Amniotic stem cell (primary cell): ENCODE data around the gene SNX9.
"Not testable (repeated sequence)": the region's sequence is repeated elsewhere in the genome, so short reads cannot be mapped to it uniquely, and the experiment has no call there.

ENCODE experiments used
- DNase-seq: peaks from one replicate; lab custom pipeline; 2025; lab: John Stamatoyannopoulos, UW

The SNX9 gene

DNA sequence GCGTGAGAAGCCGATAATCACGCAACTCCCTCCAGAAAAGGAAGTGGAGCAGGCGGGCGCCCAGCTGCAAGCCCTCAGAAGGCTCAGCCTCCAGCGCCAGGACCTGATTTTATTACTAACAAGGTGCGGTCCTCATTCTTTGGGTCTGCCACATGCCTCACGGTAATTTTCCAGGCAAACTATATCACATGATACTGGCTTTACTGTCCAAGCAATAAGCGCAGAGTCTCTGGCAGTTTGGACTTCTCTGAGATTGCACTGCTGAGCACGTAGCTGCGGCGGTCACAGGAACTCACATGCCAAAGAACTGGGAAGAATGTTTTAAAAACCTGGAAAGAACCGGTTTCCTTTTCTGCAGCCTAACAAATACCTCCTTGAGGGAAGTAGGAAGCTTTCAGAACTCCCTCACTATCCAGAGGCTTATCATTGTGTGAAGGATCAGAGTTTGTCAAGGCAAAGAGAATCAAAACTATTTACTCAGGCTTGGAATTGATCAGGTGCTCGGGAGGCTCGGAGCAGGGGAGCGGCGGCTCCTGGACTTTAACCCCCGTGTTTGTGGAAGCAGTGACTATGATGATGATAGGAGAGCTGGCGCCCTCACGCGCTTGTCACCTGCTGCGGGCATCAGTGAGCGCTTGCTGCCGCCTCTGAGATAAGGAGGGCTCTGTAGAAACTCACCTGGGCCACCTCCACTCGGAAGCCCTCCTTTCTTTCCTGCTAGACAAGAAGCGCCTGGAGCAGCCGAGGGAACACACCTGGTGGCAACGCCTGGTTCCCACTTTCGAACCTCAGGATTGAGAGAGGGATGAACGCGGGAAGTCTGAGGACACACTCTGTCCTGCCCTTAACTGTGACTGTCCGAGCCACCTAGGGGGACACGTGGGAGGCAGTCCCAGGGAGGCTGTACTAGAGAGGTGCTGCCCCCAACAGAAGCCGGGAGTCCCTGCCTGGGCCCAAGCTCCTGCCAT, 131.4 kb downstream of the SNX9 start:
- no peak for DNase-seq

DNA sequence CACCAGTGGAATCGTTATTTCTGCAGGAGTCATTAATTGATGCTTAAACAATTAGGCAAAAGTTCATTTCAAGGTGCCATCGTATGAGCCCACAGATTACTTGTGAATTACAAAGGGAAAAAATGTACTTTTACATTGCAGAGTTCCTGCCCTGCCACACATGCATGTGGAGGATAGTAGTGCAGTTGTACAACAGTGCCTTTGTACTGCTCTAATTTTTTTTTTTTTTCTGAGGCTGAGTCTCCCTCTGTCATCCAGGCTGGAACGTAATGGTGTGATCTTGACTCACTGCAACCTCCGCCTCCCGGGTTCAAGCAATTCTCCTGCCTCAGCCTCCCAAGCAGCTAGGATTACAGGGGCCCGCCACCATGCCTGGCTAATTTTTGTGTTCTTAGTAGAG, 132.6 kb downstream of the SNX9 start:
- no peak for DNase-seq

GRCh38 chr6:157956171-157956730, 133.2 kb downstream of the SNX9 start:
- DNase-seq: no peak

DNA sequence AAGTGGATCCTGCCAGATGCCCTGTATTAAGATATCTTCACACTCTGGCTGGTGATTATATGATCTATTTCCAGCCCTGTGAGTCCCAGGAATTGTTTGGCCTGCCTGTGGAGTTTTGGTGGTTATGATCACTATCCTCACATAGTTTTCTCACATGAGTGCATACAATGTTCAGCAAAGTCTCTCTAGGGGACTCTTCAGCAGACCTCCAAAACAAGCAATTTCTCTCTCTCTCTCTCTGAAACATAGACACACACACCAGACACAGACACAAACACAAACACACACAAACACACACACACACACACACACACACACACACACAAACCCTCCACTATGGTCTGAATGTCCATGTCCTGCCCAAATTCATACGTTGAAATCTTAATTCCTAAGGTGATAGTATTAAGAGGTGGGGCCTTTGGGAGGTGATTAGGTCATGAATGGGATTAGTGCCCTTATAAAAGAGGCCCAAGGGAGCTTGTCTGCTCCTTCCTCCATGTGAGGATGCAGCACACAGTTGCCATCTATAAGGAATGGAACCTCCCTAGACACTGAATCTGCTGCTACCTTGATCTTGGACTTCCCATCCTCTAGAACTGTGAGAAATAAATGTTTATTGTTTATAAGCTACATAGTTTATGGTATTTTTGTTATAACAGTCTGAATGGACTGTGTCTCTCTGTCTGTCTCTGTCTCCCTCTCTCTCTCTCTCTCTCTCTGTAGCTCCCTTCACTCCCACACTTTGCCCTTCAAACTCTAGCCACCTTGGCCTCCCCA, 136.6 kb downstream of the SNX9 start:
- no peak for DNase-seq

DNA sequence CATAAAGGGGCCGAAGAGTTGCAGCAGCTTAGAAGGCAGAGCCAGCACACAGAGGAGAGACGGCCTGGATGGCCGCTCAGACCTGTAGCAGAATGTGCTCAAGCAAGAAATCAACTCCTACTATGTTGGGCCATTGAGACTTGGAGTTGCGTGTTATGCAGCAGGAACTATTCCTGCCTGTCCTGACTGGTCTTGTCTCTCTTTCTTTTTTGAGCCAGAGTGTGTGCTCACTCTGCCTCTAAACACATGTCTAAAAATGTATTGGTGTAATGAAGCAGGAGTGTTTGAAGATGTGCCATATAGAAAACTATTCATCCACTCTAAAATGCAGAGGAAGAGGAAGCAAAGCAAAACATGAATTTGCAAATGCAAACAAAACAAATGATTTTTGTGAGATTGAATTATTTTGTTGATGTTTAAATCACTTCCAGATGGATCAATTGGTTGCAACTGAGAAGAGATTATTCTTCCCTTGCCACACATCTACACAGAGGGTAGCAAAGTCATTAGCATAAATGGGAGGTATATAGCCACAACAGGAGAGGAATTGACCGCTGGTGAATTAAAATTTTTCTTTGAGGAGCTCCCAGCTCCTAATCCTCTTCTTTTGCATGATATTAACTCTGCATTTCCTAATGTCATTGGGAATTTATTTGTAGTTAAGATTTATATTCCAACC, 138.2 kb downstream of the SNX9 start:
- DNase-seq: no peak

DNA sequence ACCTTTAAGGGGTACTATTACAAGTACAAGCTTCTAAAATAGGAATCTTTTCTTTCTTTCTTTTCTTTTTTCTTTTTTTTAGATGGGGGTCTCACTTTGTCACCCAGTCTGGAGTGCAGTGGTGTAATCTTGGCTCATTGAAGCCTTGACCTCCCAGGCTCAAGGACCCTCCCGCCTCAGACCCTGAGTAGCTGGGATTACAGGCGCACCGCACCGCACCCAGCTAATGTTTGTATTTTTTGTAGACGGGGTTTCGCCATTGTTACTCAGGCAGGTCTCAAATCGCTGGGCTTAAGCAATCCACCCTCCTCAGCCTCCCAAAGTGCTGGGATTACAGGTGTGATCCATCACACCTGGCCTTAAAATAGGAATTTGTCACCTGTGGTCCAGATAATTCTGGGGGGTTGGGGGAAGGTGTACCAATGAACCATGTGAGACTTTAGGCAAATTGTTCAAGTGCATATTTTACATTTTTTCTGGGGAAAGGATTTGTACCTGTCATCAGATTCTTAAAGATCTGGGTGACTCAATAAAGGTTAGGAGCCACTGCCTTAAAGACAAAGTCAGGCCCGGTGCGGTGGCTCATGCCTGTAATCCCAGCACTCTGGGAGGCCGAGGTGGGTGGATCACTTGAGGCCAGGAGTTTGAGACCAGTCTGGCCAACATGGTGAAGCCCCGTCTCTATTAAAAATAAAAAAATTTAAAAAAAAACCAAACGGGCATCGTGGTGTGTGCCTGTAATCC, 139.0 kb downstream of the SNX9 start:
- DNase-seq: no peak

DNA sequence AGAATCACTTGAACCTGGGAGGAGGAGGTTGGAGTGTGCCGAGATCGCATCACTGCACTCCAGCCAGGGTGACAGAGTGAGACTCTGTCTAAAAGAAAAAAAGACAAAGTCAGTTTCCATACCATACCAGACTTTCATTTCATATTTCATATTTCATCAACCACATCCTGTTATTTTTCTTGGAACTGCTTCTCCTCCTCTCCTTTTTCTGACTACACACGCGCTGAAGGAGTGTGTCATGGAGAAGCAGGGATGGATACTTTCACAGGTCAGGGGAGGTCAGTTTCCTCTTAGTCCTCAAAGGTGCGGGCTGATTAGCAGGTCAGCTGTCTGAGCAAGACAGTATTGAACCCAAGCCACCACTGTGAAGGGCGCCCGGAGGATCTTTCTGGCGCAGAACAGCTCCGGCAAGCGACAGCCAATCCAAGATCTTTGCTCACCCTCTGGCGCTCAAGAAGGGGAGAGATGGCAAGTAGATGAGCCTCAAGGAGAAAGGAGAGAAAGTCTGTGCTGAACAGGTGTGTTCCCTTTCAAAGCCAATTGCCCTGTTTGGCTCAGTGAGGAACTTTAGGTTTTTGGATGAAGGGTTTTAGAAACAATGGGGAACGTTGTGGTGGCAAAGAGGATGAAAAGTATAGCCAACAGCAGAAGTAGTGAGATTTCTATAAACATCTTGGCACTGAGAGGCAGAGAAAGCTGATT, 139.7 kb downstream of the SNX9 start:
- DNase-seq: peak; percentile 56

DNA sequence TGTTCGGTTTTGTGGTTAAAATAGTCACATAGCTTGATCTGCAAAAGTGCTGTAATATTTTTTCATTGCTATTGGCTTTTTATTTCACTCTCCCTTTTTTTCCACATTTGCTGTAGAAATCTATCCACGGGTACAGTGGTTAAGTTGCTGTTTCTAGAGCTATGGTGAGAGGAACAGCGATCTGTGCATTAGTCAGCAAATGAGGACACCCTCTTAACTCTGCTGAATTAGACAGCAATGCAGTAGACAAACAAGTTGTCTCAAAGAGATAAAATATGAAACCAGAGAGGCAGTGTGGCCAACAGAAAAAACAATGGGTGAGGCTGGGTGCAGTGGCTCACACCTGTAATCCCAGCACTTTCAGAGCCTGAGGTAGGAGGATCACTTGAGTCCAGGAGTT, 141.1 kb downstream of the SNX9 start:
- no peak for DNase-seq

- no peak for DNase-seq
Observed at GRCh38 chr6:157965387-157965786, 142.3 kb downstream of the SNX9 start.

DNA sequence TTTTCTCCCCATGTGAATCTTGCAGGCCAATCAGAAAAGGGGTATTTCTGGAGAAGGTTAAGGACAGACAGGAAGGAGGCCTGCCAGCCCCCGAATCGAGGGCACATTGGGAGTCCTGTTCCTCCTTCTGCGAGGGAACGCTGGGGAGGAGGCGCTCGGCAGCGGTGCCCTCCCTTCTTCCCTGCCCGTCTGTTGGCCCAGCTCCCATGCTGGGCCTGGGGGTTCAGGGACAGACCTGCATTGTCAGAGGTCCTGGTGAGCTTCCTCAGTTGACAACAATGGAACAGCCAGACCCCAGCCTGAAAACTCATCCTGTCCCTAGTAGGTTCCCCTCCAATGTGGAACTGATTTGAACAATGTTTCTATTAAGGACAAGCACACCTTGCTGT, 143.5 kb downstream of the SNX9 start:
- no peak for DNase-seq

GRCh38 chr6:157967020-157967419, 144.0 kb downstream of the SNX9 start:
- no peak for DNase-seq

DNA sequence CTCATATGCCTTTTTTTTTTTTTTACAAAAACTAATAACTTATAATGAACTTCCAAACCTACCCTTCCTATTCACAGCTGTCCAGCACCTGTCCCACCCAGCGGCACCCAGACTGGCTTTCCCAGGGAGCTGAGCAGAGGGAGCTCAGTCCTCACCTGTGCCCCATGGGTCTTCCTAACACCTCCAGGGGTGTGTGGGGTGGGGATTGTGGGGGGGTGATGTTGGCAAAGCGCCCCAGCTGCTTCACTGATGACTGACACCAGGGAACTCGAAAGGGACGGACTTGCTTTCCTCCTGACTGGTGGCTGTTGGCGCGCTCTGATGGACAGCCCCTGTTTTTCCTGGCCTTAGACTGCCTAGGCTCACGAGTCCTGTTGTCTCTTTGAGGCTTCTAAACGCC, 144.4 kb downstream of the SNX9 start:
- DNase-seq: no peak

DNA sequence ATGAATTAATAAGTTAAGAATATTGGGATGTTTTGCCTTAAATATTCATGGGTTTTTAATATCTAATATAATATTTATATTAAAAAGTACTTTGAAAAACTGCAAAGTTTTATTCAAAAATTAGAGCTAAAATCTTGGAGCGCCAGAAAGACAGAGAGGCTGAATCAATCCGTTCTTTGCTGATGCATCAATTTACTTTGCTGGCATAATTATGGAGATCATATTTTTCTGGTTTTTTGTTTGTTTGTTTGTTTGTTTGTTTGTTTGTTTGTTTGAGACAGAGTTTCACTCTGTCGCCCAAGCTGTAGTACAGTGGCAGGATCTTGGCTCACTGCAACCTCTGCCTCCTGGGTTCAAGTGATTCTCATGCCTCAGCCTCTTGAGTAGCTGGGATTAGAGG, 149.1 kb downstream of the SNX9 start:
- DNase-seq: not testable (repeated sequence)

DNA sequence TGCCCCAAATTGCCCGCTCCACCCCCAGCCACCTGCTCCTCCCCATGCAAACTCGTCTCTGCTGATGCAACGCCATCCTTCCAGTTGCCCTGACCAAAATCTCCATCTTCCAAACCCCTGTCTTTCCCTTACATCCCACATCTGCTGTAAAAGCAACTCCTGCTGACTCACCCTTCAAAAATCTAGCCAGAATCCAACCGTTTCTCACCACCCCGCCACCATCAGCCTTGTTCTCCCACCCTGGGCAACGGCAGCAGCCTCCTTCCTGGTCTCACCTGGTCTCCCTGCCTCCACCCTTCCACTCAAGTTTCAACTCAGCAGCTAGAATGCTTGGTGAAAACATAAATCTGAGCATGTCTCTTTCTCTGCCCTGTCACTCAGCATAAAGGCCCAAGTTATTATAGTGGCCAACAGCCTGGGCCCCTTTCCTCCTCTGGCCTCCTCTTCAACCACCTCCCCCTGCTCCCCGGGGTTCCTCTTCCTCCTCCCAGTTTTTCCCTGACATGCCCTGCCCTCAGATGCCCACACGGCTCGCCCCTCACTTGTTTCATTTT, 151.4 kb downstream of the SNX9 start:
- DNase-seq: no peak

GRCh38 chr6:157974967-157975366, 151.9 kb downstream of the SNX9 start:
- no peak for DNase-seq

- no peak for DNase-seq
Observed at GRCh38 chr6:157975456-157975855, 152.4 kb downstream of the SNX9 start.

- no peak for DNase-seq
Observed at GRCh38 chr6:157976345-157977175, 153.5 kb downstream of the SNX9 start.

DNA sequence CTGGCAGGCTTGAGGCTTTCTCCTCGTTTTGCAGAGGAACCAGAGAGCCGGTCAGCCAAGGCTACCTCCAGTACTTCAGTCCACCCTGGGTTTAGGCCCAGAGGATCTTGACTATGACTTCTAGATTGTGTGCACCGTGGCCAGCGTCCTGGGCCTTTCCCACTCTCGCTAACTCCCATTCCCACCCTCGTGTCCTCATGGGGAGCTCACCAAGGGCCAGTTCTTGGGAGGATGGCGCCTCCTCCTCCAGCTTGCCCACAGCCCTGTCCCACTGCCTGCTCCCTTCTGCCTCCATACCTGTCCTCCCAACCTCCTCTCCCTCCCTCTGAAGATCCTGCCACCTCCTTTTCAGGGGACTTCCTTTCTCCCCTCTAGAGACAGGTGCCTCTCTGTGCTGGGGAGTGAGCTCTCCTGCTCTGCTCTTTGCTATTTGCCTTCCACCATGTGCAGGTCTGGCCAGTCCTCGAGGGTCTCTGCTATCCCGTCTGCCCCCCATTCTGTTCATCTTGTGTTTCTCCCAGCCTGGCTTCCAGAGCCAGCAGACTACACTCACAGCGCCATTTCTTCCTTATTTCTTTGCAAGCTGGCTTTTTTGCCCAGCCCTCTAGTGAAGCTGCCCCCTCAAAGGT, 154.2 kb downstream of the SNX9 start:
- no peak for DNase-seq
